Pons (tissue), 1 donor: ENCODE results near the gene CCER1.

ENCODE experiments used
- DNase-seq: peaks from one replicate; pipeline ENCODE4 v3.0.0-alpha.2; 2016; ENCODE audit warnings: low spot score

Gene CCER1

GRCh38 chr12:90969346-90969745 is 14.4 kb upstream of the CCER1 start:
- no peak for DNase-seq

- DNase-seq: no peak
Measured at GRCh38 chr12:90965204-90965603, 10.2 kb upstream of the CCER1 start.

GRCh38 chr12:90964616-90965015 is 9.6 kb upstream of the CCER1 start:
- DNase-seq: no peak

GRCh38 chr12:90963946-90964345 is 9.0 kb upstream of the CCER1 start:
- no peak for DNase-seq

GRCh38 chr12:90961154-90961553 is 6.2 kb upstream of the CCER1 start:
- DNase-seq: no peak

GRCh38 chr12:90959538-90960139 is 4.7 kb upstream of the CCER1 start:
- DNase-seq: peak; percentile 70

- DNase-seq: peak; percentile 34
Measured at GRCh38 chr12:90959032-90959431, 4.1 kb upstream of the CCER1 start.

- no peak for DNase-seq
Measured at GRCh38 chr12:90958347-90958746, 3.4 kb upstream of the CCER1 start.

GRCh38 chr12:90954428-90954827 is 548 bp downstream of the CCER1 start:
- no peak for DNase-seq

- DNase-seq: no peak
Measured at GRCh38 chr12:90953956-90954421, 987 bp downstream of the CCER1 start.

GRCh38 chr12:90951432-90952105 is 3.4 kb downstream of the CCER1 start:
- DNase-seq: no peak

GRCh38 chr12:90947869-90948268 is 7.1 kb downstream of the CCER1 start:
- DNase-seq: no peak

- DNase-seq: peak; percentile 44
Measured at GRCh38 chr12:90945070-90945649, 9.8 kb downstream of the CCER1 start.

GRCh38 chr12:90943255-90943654 is 11.7 kb downstream of the CCER1 start:
- no peak for DNase-seq

- peak; percentile 17 for DNase-seq
Measured at GRCh38 chr12:90940872-90941499, 14.0 kb downstream of the CCER1 start.

- no peak for DNase-seq
Measured at GRCh38 chr12:90939382-90939781, 15.6 kb downstream of the CCER1 start.

- no peak for DNase-seq
Measured at GRCh38 chr12:90938451-90938850, 16.5 kb downstream of the CCER1 start.

GRCh38 chr12:90937651-90938050 is 17.3 kb downstream of the CCER1 start:
- DNase-seq: no peak

GRCh38 chr12:90936230-90937005 is 18.6 kb downstream of the CCER1 start:
- DNase-seq: no peak

GRCh38 chr12:90925562-90925961 is 29.4 kb downstream of the CCER1 start:
- DNase-seq: no peak

GRCh38 chr12:90924406-90924805 is 30.6 kb downstream of the CCER1 start:
- DNase-seq: no peak

- no peak for DNase-seq
Measured at GRCh38 chr12:90922145-90922627, 32.8 kb downstream of the CCER1 start.
